Measurements from ENCODE around the gene RSU1. TPM values are rescaled to one million over a fixed set of nuclear protein-coding genes. Genes with fewer than 3 reads are reported as not detected.
A peak's percentile ranks its signal among the peaks of the same experiment; 100 is the strongest.

RSU1 gene
- total RNA-seq, 2 experiments from 2014 or later: 42.4 to 47.5 TPM

DNA sequence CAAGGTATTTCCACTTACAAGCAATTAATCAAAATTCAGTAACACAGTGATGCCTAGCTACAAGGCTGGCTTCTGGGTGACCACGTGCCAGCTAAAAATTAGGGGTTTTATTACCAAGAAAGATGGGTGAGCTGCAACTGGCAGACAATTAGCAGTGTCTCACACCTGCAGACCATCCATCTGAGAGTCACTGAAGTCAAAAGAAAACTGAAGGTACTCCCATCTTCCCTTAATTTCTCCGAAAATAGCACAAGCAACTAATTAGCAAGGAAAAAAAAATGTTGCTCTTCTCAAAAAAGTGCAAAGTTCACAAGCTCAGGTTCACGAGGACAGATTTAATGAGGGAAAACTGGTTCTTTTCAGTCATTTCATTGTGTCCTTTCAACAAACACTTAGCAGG lies 28.4 kb downstream of the RSU1 start:
- Mint-ChIP-seq H3K27me3 (no peaks in the 10 kb centered on the region), H3K4me1 (ENCODE audit: low read depth) (peaks cover 31% of the 10 kb centered on the region), H3K4me3 (no peak overlapping the region), H3K27ac (peak overlapping the region; percentile 93), H3K36me3 (ENCODE audit: low read depth) (peaks cover 46% of the 10 kb centered on the region), H3K9me3 (peaks cover 9% of the 10 kb centered on the region)
- DNase-seq (no peak), ATAC-seq (no peak)
- CTCF ChIA-PET: interaction anchor here (1.6 to 2.6 kb wide), 3 partner anchors 9 to 29 kb away, joined by 5 to 7 read pairs (median 6); partner anchors contain the start of gene RSU1
- intact Hi-C loops (cut with micrococcal nuclease): no loop called here
- POLR2A ChIA-PET: interaction anchor here (0.6 to 1.3 kb wide), 2 partner anchors 29 to 60 kb away, joined by 3 to 6 read pairs; partner anchors contain the start of gene RSU1
- TF ChIP-seq, protein P1, sequence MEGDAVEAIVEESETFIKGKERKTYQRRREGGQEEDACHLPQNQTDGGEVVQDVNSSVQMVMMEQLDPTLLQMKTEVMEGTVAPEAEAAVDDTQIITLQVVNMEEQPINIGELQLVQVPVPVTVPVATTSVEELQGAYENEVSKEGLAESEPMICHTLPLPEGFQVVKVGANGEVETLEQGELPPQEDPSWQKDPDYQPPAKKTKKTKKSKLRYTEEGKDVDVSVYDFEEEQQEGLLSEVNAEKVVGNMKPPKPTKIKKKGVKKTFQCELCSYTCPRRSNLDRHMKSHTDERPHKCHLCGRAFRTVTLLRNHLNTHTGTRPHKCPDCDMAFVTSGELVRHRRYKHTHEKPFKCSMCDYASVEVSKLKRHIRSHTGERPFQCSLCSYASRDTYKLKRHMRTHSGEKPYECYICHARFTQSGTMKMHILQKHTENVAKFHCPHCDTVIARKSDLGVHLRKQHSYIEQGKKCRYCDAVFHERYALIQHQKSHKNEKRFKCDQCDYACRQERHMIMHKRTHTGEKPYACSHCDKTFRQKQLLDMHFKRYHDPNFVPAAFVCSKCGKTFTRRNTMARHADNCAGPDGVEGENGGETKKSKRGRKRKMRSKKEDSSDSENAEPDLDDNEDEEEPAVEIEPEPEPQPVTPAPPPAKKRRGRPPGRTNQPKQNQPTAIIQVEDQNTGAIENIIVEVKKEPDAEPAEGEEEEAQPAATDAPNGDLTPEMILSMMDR (IDR thresholded peaks at IDR 0.05): no peak

DNA sequence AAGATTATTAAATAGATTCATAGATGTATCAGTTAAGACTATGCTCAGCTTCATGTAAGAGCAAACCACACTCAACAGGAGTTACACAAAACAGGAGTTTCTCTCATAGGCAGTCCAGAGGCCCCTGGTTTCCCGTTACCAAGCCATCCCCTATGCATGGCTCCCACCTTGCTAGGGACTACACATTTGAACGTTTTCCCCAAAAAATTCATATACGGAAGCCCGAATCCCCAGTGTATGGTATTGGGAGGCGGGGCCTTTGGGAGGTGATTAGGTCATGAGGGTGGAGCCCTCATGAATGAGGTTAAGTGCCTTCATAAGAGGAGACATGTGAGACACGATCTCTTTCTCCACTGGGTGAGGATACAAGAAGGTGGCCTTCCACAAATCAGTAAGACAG lies 29.1 kb downstream of the RSU1 start:
- intact Hi-C loops (cut with micrococcal nuclease): no loop called here
- peaks cover 40% of the 10 kb centered on the region for H3K36me3 Mint-ChIP-seq (ENCODE audit: low read depth)
- peak; percentile 18 for DNase-seq
- H3K27me3 Mint-ChIP-seq: no peaks in the 10 kb centered on the region
- H3K4me3 Mint-ChIP-seq: peak overlapping the region; percentile 55
- H3K9me3 Mint-ChIP-seq: peaks cover 9% of the 10 kb centered on the region
- ATAC-seq: peak; percentile 34
- ChIA-PET POLR2A (interaction anchor here (0.6 kb wide), 1 partner anchor 59 kb away, joined by 3 read pairs; no protein-coding TSS in a partner anchor), CTCF (interaction anchor here (1.6 to 2.6 kb wide), 3 partner anchors 9 to 30 kb away, joined by 5 to 7 read pairs (median 6); partner anchors contain the start of gene RSU1)
- TF ChIP-seq, protein P1 (IDR thresholded peaks at IDR 0.05): no peak
- peak overlapping the region; percentile 93 for H3K27ac Mint-ChIP-seq
- peaks cover 31% of the 10 kb centered on the region for H3K4me1 Mint-ChIP-seq (ENCODE audit: low read depth)

DNA sequence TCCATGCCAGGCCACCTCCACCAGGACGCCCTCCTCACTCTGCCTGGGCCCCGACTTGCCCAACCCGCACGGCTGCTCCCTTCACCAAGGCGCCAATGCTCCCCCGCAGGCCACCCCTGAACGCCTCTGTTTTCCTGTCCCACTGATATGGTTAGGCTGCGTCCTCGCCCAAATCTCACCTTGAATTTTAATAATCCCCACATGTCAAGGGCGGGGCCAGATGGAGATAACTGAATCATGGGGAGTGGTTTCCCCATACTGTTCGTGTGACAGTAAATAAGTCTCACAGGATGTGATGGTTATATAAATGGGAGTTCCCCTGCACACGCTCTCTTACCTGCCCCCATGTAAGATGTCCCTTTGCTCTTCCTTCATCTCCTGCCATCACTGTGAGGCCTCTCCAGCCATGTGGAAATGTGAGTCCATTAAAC lies 29.8 kb downstream of the RSU1 start:
- CTCF ChIA-PET: interaction anchor here (1.7 to 2.6 kb wide), 2 partner anchors 10 to 30 kb away, joined by 5 to 7 read pairs; partner anchors contain the start of gene RSU1
- Mint-ChIP-seq H3K9me3 (peaks cover 9% of the 10 kb centered on the region), H3K27ac (peak overlapping the region; percentile 93), H3K27me3 (no peaks in the 10 kb centered on the region), H3K36me3 (ENCODE audit: low read depth) (peaks cover 38% of the 10 kb centered on the region), H3K4me1 (ENCODE audit: low read depth) (peaks cover 31% of the 10 kb centered on the region), H3K4me3 (peak overlapping the region; percentile 55)
- ATAC-seq (peak; percentile 99), DNase-seq (peak; percentile 85)
- POLR2A ChIA-PET: no interaction called here
- intact Hi-C loops (cut with micrococcal nuclease): no loop called here
- TF ChIP-seq, protein P1 (IDR thresholded peaks at IDR 0.05): no peak

DNA sequence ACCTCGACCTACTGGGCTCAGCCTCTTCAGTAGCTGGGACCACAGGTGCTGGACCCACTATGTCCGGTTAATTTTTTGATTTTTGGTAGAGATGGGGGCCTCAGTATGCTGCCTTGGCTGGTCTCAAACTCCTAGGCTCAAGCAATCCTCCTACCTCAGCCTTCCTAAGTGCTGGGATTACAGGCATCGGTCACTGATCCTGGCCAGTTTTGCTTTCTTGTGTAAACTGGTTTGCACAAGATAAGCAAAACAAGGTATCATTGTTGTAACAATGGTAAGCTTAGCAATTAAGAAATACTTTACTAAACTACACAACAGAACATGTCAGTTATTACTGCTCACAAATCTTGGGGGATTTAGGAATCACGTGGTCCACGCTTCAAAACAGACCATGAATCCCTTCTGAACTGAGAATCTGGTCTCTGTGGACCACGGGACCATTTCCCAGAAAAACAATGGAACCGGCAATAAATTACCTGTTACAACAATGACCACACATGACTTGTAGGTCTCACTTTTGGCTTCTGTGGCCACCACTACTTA lies 36.8 kb downstream of the RSU1 start:
- ChIA-PET CTCF (interaction anchor here (1.3 kb wide), 1 partner anchor 878 kb away, joined by 3 read pairs; no protein-coding TSS in a partner anchor), POLR2A (no interaction called here)
- ATAC-seq (no peak), DNase-seq (no peak)
- intact Hi-C loops (cut with micrococcal nuclease): no loop called here
- no peak overlapping the region for H3K4me3 Mint-ChIP-seq
- no peaks in the 10 kb centered on the region for H3K27me3 Mint-ChIP-seq
- H3K36me3 Mint-ChIP-seq (ENCODE audit: low read depth): peaks cover 21% of the 10 kb centered on the region
- no peak overlapping the region for H3K27ac Mint-ChIP-seq
- H3K4me1 Mint-ChIP-seq (ENCODE audit: low read depth): peaks cover 31% of the 10 kb centered on the region
- TF ChIP-seq, protein P1 (IDR thresholded peaks at IDR 0.05): no peak
- peaks cover 7% of the 10 kb centered on the region for H3K9me3 Mint-ChIP-seq

DNA sequence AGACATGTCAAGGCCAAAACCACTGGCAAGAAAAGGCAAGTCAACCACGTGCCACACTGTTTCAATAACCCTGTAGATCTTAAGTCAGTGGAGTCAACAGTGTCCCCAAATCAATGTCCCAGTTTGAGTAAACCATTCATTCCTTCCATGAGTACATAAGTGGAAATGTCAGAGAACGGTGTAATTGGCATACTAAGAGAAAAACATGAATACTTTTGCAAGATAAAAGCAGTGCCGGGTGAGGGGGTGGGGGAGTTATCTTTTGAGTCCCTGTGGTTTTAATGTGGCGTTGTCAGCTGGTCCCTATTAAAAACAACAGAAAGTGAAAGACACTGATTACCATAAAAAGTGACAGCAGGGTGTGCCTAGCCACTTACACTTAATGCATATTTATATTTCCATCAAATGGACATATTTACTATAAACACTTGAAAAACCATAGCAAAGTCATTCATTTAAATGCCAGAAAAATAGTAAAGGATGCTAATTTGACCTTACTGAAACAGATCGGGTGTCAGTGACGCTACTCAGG lies 37.8 kb downstream of the RSU1 start:
- Mint-ChIP-seq H3K4me3 (no peak overlapping the region), H3K36me3 (ENCODE audit: low read depth) (peaks cover 19% of the 10 kb centered on the region), H3K9me3 (peaks cover 2% of the 10 kb centered on the region), H3K4me1 (ENCODE audit: low read depth) (peaks cover 31% of the 10 kb centered on the region), H3K27me3 (no peaks in the 10 kb centered on the region), H3K27ac (peak overlapping the region; percentile 72)
- ATAC-seq: peak; percentile 91
- TF ChIP-seq, protein P1 (IDR thresholded peaks at IDR 0.05): no peak
- ChIA-PET CTCF (interaction anchor here (1.7 kb wide), 1 partner anchor 30 kb away, joined by 4 read pairs; no protein-coding TSS in a partner anchor), POLR2A (interaction anchor here (0.6 kb wide), 1 partner anchor 1728 kb away, joined by 3 read pairs; no protein-coding TSS in a partner anchor)
- intact Hi-C loops (cut with micrococcal nuclease): loop anchor here (5.0 to 10.0 kb wide), 3 partner anchors 255 to 877 kb away; partner anchors contain the start of gene C1QL3
- DNase-seq: peak; percentile 94
